Endodermal cell (in vitro differentiated cells): ENCODE results near the gene FBN3. TPM values are rescaled to one million over a fixed set of nuclear protein-coding genes. Genes with fewer than 3 reads are reported as not detected.
A peak's percentile ranks its signal among the peaks of the same experiment; 100 is the strongest.

ENCODE experiments used
- DNase-seq: peaks from one replicate; pipeline ENCODE4 v3.0.0-alpha.2; 2017
- H3K27ac ChIP-seq: 2 replicates; pipeline ENCODE4 v1.5.1; 2013; ENCODE audit warnings: mild to moderate bottlenecking, low read depth, low read length, moderate library complexity
- H3K27me3 ChIP-seq: 2 replicates; pipeline ENCODE4 v1.6.1; 2013; ENCODE audit warnings: mild to moderate bottlenecking, low read length, moderate library complexity; ENCODE audit not compliant: insufficient read depth, control insufficient read depth, poor library complexity, severe bottlenecking
- H3K36me3 ChIP-seq: 2 replicates; pipeline ENCODE4 v1.7.0; 2013; ENCODE audit warnings: mild to moderate bottlenecking, low read length, moderate library complexity; ENCODE audit not compliant: control insufficient read depth, insufficient read depth
- H3K4me1 ChIP-seq: one replicate; pipeline ENCODE4 v1.7.0; 2013; ENCODE audit warnings: low read length; ENCODE audit not compliant: control insufficient read depth, insufficient read depth
- H3K4me3 ChIP-seq: 2 replicates; pipeline ENCODE4 v1.5.1; 2013; ENCODE audit warnings: mild to moderate bottlenecking, low read length, moderate library complexity
- H3K9ac ChIP-seq: 2 replicates; pipeline ENCODE4 v1.6.1; 2013; ENCODE audit warnings: mild to moderate bottlenecking, low read length, moderate library complexity; ENCODE audit not compliant: poor library complexity, severe bottlenecking; ENCODE audit errors: extremely low read depth
- H3K9me3 ChIP-seq: 2 replicates; pipeline ENCODE4 v1.6.1; 2013; ENCODE audit warnings: mild to moderate bottlenecking, low read length, moderate library complexity; ENCODE audit not compliant: control insufficient read depth
- H3K27ac Mint-ChIP-seq: 2 replicates; pipeline ENCODE4 v1.8.0; 2020; ENCODE audit warnings: mixed read lengths
- H3K27me3 Mint-ChIP-seq: 2 replicates; pipeline ENCODE4 v1.8.0; 2021; ENCODE audit warnings: mild to moderate bottlenecking, mixed read lengths; ENCODE audit not compliant: insufficient read depth
- H3K36me3 Mint-ChIP-seq: 2 replicates; pipeline ENCODE4 v1.8.0; 2020; ENCODE audit warnings: low read depth, mixed read lengths
- H3K4me1 Mint-ChIP-seq: 2 replicates; pipeline ENCODE4 v1.8.0; 2020; ENCODE audit warnings: mixed read lengths
- H3K4me3 Mint-ChIP-seq: 2 replicates; pipeline ENCODE4 v1.8.0; 2020; ENCODE audit warnings: mild to moderate bottlenecking, moderate library complexity, mixed read lengths
- H3K9me3 Mint-ChIP-seq: 2 replicates; pipeline ENCODE4 v1.8.0; 2020; ENCODE audit warnings: mild to moderate bottlenecking, mixed read lengths
- CTCF ChIP-seq: fragments of 200-600 bp; sonication (generic); conservative IDR thresholded peaks from 2 replicates; pipeline ENCODE4 v1.5.0; 2021; ENCODE audit warnings: antibody characterized with exemption, mild to moderate bottlenecking
- WGBS, 2 experiments: methylation state at CpG; one replicate each; pipeline versions ENCODE4 v1.1.5 to v1.1.7; 2013; ENCODE audit warnings: missing lambda C conversion rate in 2 of 2, mixed read lengths in 1 of 2; ENCODE audit not compliant: insufficient coverage in 1 of 2, insufficient read length in 1 of 2; 5-methylcytosine and 5-hydroxymethylcytosine counted together
- total RNA-seq, 2 donors: library from RNA; stranded (reverse); fragmentation: NEBNext Ultra II Directional in 1 of 2; extraction: Animal tissue kit (Norgen Biotek cat#: 25700) in 1 of 2; gene quantifications; 2 replicates in 1 of 2; 3 replicates in 1 of 2; pipeline ENCODE4 v1.2.1, GENCODE V29; 2021

The FBN3 gene
- total RNA-seq, 2 donors from 2014 or later: 105 to 143 TPM

DNA sequence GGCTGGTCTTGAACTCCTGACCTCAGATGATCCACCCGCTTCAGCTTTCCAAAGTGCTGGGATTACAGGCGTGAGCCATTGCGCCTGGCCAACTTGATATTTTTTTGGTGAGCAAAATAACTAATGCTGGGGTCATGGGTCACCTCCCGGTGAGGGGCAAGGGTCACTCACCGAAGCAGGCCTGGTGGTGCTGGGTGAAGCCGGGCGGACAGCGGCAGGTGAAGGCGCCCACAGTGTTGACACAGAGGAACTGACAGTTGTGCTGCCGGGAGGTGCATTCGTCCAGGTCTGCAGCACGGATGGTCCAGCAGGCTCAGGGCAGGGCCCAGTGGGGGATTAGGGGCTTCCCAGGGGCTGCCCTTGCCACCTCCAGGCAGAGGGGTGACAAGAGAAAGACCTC lies 68.6 kb downstream of the FBN3 start:
- H3K27ac Mint-ChIP-seq: no peak overlapping the region
- 90 to 98% methylated on average over 6 to 12 of the region's 12 CpGs for WGBS, 2 experiments
- DNase-seq: peak; percentile 28
- Histone ChIP-seq H3K4me3 (no peak overlapping the region), H3K4me1 (no peaks in the 10 kb centered on the region), H3K9ac (no peak overlapping the region), H3K9me3 (no peaks in the 10 kb centered on the region), H3K27ac (no peak overlapping the region), H3K36me3 (peaks cover 44% of the 10 kb centered on the region), H3K27me3 (no peaks in the 10 kb centered on the region)
- no peaks in the 10 kb centered on the region for H3K4me1 Mint-ChIP-seq
- H3K4me3 Mint-ChIP-seq: no peak overlapping the region
- no peak for TF ChIP-seq CTCF
- no peaks in the 10 kb centered on the region for H3K27me3 Mint-ChIP-seq
- peaks cover 72% of the 10 kb centered on the region for H3K36me3 Mint-ChIP-seq
- no peaks in the 10 kb centered on the region for H3K9me3 Mint-ChIP-seq

DNA sequence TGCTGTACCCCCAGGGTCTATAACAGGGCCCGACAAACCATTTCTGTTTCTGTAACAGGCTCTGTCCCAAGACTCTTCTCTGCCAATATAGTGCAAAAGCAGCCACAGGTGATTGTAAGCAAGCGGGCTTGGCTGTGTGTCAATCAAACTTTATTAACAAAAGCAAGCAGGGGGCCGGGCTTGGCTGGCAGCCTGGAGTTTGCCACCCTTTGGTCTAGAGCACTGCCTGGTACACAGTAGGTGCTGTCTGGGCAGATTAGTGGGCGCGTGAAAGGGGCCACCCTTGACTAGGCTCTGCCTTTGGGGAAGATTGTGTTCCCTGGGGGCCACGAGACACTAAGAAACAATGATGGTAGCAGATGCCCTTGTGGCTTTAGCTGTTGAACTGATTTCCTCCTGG lies 69.4 kb downstream of the FBN3 start:
- Histone ChIP-seq H3K9me3 (peaks cover 5% of the 10 kb centered on the region), H3K27ac (no peak overlapping the region), H3K4me3 (no peak overlapping the region), H3K9ac (no peak overlapping the region), H3K4me1 (no peaks in the 10 kb centered on the region), H3K36me3 (peaks cover 48% of the 10 kb centered on the region), H3K27me3 (no peaks in the 10 kb centered on the region)
- TF ChIP-seq CTCF: no peak
- H3K36me3 Mint-ChIP-seq: peaks cover 74% of the 10 kb centered on the region
- no peaks in the 10 kb centered on the region for H3K9me3 Mint-ChIP-seq
- no peak overlapping the region for H3K4me3 Mint-ChIP-seq
- WGBS, 2 experiments: 96 to 100% methylated on average over 6 of the region's 6 CpGs
- no peak overlapping the region for H3K27ac Mint-ChIP-seq
- no peaks in the 10 kb centered on the region for H3K4me1 Mint-ChIP-seq
- DNase-seq: peak; percentile 30
- H3K27me3 Mint-ChIP-seq: no peaks in the 10 kb centered on the region

DNA sequence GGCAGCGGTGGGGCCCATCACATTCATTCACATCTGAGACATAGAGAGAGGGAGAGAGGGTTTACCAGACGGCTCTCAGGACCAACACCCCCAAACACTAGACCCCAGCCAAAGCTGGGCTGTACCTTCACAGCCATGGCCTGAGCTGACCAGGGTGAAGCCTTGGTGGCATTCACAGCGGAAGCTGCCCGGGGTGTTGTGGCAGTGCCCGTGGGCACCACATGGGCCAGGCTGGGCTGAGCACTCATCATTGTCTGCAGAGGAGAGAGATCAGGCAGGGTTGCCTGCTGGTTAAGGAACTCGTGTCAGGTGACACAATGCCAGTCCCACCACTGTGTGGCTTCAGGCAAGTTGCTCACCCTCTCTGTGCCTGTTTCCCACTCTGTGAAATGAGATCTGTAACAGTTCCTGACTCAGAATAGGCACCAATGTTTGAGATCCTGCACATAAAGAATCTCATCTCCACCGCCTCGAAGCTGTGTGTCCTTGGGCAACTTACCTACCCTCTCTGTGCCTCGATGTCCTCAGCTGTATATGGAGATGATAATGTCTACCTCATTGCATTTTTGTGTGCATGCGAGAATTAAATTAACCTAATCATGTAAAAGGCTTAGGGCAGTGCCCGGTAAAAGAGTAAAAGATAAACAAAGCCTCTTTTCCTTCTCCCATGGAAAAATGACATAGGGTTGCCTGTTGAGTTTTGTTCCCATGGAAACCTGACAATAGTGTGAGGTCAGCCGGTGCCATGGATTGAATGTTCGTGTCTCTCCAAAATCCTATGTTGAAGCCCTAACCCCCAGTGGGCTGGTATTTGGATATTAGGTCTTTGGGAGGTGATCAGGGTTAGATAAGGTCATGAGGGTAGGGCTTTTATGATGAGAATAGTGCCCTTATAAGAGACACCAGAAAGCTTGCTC lies 74.0 kb downstream of the FBN3 start:
- H3K36me3 Mint-ChIP-seq: peaks cover 84% of the 10 kb centered on the region
- no peak overlapping the region for H3K4me3 ChIP-seq
- H3K27ac Mint-ChIP-seq: no peak overlapping the region
- TF ChIP-seq CTCF: no peak
- H3K36me3 ChIP-seq: peaks cover 58% of the 10 kb centered on the region
- DNase-seq: peak; percentile 24
- no peaks in the 10 kb centered on the region for H3K27me3 Mint-ChIP-seq
- H3K9me3 Mint-ChIP-seq: peaks cover 1% of the 10 kb centered on the region
- H3K9me3 ChIP-seq: peaks cover 18% of the 10 kb centered on the region
- no peak overlapping the region for H3K4me3 Mint-ChIP-seq
- H3K27me3 ChIP-seq: no peaks in the 10 kb centered on the region
- no peaks in the 10 kb centered on the region for H3K4me1 Mint-ChIP-seq
- 90 to 95% methylated on average over 11 to 13 of the region's 13 CpGs for WGBS, 2 experiments
- H3K9ac ChIP-seq: no peak overlapping the region
- H3K27ac ChIP-seq: no peak overlapping the region
- no peaks in the 10 kb centered on the region for H3K4me1 ChIP-seq
